Cardiac fibroblast (primary cell): ENCODE measurements around the gene DPH1.
A peak's percentile ranks its signal among the peaks of the same experiment; 100 is the strongest.

Experiments used
- DNase-seq, 2 donors: peaks; one replicate each; pipeline versions ENCODE4 v3.0.0 to v3.0.0-alpha.2; 2010; ENCODE audit warnings: low read depth in 2 of 2
- H3K4me3 ChIP-seq, 2 donors: replicated peaks in 1 of 2; 1 replicate in 1 of 2; 2 replicates in 1 of 2; pipeline ENCODE4 v1.5.1; 2011; ENCODE audit warnings: low read depth in 2 of 2, low read length in 2 of 2, mild to moderate bottlenecking in 2 of 2, moderate library complexity in 1 of 2
- TF ChIP-seq, protein P1 (sequence below): IDR thresholded peaks from one replicate; pipeline ENCODE4 v1.5.1; 2011; ENCODE audit warnings: low read depth, mild to moderate bottlenecking, low read length, inconsistent platforms

Gene DPH1

GRCh38 chr17:2084036-2084765, 54.2 kb downstream of the DPH1 start:
- TF ChIP-seq, protein P1, sequence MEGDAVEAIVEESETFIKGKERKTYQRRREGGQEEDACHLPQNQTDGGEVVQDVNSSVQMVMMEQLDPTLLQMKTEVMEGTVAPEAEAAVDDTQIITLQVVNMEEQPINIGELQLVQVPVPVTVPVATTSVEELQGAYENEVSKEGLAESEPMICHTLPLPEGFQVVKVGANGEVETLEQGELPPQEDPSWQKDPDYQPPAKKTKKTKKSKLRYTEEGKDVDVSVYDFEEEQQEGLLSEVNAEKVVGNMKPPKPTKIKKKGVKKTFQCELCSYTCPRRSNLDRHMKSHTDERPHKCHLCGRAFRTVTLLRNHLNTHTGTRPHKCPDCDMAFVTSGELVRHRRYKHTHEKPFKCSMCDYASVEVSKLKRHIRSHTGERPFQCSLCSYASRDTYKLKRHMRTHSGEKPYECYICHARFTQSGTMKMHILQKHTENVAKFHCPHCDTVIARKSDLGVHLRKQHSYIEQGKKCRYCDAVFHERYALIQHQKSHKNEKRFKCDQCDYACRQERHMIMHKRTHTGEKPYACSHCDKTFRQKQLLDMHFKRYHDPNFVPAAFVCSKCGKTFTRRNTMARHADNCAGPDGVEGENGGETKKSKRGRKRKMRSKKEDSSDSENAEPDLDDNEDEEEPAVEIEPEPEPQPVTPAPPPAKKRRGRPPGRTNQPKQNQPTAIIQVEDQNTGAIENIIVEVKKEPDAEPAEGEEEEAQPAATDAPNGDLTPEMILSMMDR, result no peak
- peak; percentile 62 to 76 for DNase-seq
- no peak overlapping the region for H3K4me3 ChIP-seq

DNA sequence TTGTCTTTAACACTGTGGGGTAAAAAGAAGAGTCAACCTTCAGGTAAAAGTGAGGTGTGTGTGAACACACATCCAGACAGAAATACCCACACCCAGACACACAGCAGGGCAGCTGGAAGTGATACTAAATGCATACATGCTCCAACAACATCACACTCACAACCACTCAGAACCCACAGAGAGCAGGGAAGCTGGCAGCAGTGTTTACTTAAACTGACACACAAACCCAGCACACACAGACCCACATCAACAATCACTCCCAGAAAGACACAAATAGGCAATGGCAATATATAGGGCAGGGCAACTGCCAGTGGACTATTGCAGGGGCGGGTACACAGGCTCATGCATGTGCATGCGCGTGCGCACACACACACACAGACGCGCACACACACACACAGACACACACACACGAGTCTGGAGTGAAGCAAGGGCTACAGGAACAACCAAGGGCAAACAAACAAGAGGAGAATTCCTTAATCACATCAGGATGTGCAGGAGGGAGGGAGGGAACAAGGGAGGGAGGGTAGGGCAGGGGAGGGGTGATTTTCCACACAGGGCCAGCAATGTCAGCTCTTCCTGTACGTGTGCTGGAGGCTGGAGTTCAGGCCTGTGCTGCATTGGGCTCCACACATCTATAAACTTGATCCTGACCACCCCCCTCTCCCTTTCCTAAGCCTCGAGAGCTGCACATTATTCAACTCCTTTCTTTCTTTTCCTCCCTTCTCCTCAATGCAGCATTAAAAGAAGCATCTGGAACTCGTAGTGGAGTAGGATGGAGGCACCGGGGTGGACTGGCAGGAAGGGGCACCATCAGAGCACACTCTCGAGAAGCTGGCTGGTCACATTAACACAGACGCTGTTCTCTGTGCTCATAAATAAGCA, 55.1 kb downstream of the DPH1 start:
- TF ChIP-seq, protein P1, result no peak
- no peak overlapping the region for H3K4me3 ChIP-seq
- peak; percentile 89 to 95 for DNase-seq

GRCh38 chr17:2085648-2085949, 55.6 kb downstream of the DPH1 start:
- peak; percentile 63 to 89 for DNase-seq
- no peak overlapping the region for H3K4me3 ChIP-seq
- TF ChIP-seq, protein P1, result no peak

DNA sequence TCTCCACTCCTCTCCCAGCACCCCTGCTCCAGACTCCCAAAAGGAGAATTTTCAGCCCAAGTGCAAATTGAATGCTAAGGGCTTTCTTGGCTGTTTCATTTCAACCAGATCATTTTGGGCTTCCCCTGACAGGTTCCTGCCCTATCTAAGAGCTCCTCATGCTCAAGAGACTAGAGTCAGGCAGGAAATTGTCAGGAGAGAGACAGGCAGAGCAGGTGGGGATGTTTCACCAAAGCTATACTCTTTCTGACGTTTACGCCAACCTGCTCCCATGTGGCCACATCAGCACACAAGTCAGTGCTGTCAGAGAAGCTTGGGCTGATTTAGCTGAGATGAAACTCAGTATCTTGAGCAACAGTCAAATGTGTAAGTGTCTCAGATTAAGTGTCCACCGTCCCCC, 56.4 kb downstream of the DPH1 start:
- TF ChIP-seq, protein P1, result no peak
- H3K4me3 ChIP-seq, result no peak overlapping the region
- no peak for DNase-seq

DNA sequence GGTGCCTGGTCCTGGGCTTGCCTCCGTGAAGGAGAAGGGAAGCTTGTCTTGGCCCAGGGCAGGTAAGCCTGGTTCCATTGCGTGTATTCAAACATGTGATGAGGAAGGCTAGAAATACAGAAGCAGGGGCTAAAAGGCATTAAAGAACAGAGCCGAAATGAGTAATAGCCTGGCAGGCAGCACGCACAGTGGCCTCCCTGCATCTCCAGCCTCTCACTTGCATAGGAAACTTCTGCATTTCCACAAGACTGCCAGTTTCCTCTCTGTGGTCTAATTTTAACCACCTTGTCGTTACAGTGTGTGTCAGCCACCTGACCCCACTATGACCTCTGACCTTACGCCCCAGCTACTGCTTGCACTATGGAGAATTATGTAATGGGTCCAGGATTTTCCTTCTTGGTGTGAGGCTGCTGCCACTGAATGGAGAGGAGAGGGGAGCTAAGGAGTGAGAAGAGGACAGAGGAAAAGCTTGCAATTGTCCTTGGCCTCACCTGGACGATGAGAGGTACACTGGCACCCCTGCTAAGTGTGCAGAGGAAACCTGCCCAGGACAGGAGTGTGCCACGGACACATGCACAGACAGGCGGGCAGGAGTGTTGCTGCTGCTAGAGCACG, 57.8 kb downstream of the DPH1 start:
- DNase-seq, result peak; percentile 53 to 57
- no peak overlapping the region for H3K4me3 ChIP-seq
- TF ChIP-seq, protein P1, result no peak

DNA sequence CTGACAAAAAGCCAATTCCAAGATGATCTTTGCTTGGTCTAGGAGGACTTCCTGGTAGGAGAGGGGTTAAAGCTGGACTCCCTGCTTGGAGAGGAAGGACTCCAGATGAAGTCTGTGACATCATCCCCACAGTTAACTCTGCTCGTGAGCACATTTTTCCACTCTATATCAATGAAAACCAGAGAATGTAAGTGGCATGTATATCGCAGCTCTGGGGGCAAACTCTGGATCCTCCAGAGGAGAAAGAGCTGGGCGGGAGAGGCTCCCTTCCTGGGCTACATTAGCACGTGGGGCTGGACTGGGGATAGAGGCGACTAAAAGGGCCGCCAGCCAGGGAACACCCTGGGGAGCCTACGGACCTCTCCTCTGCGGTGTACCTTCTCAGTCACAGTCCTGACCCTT, 59.1 kb downstream of the DPH1 start:
- peak overlapping the region; percentile 8 to 19 for H3K4me3 ChIP-seq
- peak; percentile 65 to 75 for DNase-seq

More for the DNA sequence above, 59.1 kb downstream of the DPH1 start:
- TF ChIP-seq, protein P1, result no peak
